GM10266 (cell line): ENCODE measurements around the gene ST3GAL5.
A peak's percentile ranks its signal among the peaks of the same experiment; 100 is the strongest.

ENCODE experiments used
- DNase-seq: peaks from one replicate; pipeline ENCODE4 v3.0.0; 2012; ENCODE audit errors: extremely low spot score
- CTCF ChIP-seq: IDR thresholded peaks from 2 replicates; pipeline ENCODE4 v1.5.1; 2012; ENCODE audit warnings: mild to moderate bottlenecking, low read depth; ENCODE audit not compliant: control insufficient read depth, insufficient read depth; ENCODE audit errors: missing control alignments

Gene ST3GAL5

GRCh38 chr2:85867556-85868292 lies 21.1 kb downstream of the ST3GAL5 start:
- no peak for DNase-seq
- no peak for TF ChIP-seq CTCF

GRCh38 chr2:85867121-85867520 lies 21.7 kb downstream of the ST3GAL5 start:
- no peak for TF ChIP-seq CTCF
- DNase-seq: no peak

GRCh38 chr2:85866165-85866659 lies 22.6 kb downstream of the ST3GAL5 start:
- DNase-seq: no peak
- no peak for TF ChIP-seq CTCF

- TF ChIP-seq CTCF: no peak
- DNase-seq: peak; percentile 34
Measured at GRCh38 chr2:85865539-85866164, 23.1 kb downstream of the ST3GAL5 start.

- TF ChIP-seq CTCF: no peak
- no peak for DNase-seq
Measured at GRCh38 chr2:85864654-85865053, 24.1 kb downstream of the ST3GAL5 start.

GRCh38 chr2:85862426-85862825 lies 26.4 kb downstream of the ST3GAL5 start:
- no peak for DNase-seq
- TF ChIP-seq CTCF: no peak

- no peak for DNase-seq
- no peak for TF ChIP-seq CTCF
Measured at GRCh38 chr2:85861650-85862049, 27.1 kb downstream of the ST3GAL5 start.
